GM21423 (cell line): ENCODE data around the gene RAB19.
"Not testable (repeated sequence)": the region's sequence is repeated elsewhere in the genome, so short reads cannot be mapped to it uniquely, and the experiment has no call there.

Source experiments
- ATAC-seq: cut with Tn5 transposase; IDR thresholded peaks from one replicate; pipeline ENCODE4 v1.9.1; 2021; ENCODE audit warnings: mild to moderate bottlenecking, moderate library complexity; ENCODE audit not compliant: unreplicated experiment

The RAB19 gene

DNA sequence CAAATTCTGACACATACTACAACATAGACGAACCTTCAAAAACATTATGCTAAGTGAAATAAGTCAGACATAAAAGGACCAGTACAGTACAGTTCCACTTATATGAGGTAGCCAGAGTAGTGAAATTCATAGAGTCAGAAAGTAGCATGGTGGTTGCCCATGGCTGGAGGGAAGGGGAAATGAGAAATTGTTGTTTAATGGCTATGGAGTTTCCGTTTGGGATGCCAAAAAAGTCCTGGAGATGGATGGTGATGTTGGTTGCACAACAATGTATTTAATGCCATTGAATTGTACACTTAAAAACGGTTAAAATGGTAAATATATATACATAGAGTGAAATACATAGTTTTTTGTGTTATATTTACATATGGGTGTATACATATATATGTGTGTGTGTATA is 3.5 kb upstream of the RAB19 start:
- ATAC-seq = no peak

- no peak for ATAC-seq
These were observed 1.6 kb upstream of the RAB19 start for GRCh38 chr7:140402178-140402835.

GRCh38 chr7:140404565-140405065 is 757 bp downstream of the RAB19 start:
- no peak for ATAC-seq

- no peak for ATAC-seq
These were observed 11.5 kb downstream of the RAB19 start for GRCh38 chr7:140415361-140415760.

GRCh38 chr7:140415816-140416215 is 12.0 kb downstream of the RAB19 start:
- ATAC-seq = not testable (repeated sequence)

DNA sequence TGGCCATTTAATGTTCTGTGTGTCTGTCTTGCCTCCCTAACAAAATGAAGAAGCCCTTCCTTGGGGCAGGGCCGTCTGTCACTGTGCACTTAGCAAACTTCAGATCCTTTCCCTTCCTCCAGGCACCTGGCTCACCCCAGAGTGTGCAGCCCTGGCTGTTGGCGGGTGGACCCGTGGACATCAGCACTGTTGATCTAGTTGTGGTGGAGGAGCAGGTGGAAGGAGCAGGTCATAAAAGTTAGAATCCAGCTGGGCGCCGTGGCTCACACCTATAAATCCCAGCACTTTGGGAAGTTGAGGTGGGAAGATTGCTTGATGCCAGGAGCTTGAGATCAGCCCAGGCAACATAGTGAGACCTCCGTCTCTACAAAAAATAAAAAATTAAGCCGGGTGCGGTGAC is 12.7 kb downstream of the RAB19 start:
- no peak for ATAC-seq

DNA sequence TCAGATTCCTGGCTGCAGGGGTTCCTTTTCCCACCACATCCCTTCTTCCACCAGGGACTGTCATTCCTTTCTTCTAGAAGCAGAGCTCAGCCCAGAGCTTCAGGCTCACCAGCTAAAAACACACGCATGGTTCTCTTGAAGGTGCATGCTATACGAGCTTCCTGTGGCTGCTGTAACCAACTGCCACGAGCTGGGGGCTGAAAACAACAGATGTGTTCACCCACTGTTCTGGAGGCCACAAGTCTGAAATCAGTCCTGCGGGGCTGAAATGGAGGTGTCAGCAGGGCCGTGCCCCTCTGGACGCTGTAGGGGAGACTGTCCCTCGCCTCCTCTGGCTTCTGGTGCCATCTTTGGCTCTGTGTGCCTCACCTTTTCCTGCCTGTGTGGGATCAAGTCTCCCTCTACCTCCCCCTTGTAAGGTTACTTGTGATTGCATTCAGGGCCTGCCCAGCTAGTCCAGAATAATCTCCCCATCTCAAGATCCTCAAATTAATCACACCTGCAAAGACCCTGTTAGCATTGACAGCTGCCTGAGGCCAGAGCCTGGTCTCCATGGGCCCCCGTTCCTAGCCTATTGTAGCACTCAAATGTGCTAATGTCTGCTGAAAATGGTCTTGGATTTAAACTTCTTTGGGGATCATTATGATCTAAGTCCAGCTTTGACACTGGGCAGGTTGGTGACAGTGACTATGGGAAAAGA is 13.7 kb downstream of the RAB19 start:
- ATAC-seq = no peak

- ATAC-seq = not testable (repeated sequence)
These were observed 14.3 kb downstream of the RAB19 start for GRCh38 chr7:140418156-140418472.

DNA sequence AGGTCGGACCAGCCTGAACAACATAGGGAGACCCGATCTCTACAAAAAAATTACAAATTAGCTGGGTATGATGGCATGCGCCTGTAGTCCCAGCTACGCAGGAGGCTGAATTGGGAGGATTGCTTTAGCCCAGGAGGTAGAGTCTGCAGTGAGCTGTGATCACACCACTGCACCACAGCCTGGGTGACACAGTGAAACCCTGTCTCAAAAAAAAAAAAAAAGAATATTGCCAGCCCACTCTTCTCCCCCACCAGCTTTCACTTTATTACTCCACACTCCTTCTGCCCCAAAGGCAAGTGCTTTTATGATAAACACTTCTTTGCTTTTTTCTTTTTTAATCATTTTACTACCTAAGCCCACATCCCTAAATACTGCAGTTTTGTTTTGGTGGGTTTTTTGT is 14.8 kb downstream of the RAB19 start:
- no peak for ATAC-seq

GRCh38 chr7:140421521-140421920 is 17.7 kb downstream of the RAB19 start:
- ATAC-seq = no peak

DNA sequence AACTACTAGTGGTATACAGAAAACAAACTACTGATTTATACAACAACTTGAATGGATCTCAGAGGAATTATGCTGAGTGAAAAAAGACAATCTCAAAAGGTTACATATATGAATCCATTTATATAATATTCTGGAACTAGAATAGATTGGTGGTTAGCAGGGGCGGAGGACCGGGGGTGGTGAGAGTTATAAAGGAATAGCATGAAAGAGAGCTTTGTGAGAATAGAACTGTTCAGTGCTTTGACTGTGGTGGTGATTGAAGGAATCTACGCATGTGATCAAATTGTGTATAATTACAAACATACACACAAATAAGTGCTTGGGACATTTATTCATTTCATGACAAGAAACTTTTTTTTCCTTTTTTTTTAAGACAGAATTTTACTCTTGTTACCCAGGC is 19.6 kb downstream of the RAB19 start:
- ATAC-seq = no peak

GRCh38 chr7:140425718-140426117 is 21.9 kb downstream of the RAB19 start:
- no peak for ATAC-seq

DNA sequence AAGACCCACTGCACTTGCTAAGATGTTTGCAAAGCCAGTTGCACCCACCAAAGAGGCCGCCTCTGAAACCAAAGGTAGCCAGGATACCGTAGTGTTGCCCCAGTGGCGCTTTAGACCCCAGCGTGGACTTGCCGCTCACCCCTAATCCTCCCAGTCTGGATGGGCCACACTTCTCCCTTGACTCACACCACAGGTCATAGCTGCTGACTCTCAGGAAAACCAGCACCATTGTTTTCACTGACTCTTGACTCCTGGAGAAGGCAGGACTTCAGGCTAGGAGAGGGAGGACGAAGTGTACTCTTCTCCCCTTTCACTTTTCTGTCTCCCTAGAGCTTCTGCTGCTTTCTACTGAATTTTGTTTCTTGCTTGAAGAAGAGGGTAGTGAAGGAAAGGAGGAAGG is 22.3 kb downstream of the RAB19 start:
- no peak for ATAC-seq

DNA sequence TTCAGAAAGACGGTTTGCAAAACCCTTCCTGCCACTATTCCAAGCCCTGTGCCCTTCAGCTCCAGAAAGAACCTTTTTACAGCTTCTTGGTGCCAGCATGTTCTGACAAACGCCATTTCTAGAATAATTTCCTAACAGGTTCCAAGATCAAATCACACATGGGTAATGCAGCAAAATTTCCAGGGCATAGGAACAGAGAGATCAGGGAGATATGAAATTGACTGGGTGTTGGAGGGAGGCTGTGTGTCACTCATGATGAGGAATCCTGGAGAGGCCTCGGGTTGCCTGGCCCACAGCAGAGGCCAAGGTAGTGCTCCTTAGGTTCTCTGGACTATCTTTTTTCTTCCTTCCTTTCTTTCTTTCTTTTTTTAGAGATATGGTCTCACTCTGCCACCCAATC is 29.5 kb downstream of the RAB19 start:
- ATAC-seq = no peak

GRCh38 chr7:140435252-140435895 is 31.5 kb downstream of the RAB19 start:
- ATAC-seq = no peak

DNA sequence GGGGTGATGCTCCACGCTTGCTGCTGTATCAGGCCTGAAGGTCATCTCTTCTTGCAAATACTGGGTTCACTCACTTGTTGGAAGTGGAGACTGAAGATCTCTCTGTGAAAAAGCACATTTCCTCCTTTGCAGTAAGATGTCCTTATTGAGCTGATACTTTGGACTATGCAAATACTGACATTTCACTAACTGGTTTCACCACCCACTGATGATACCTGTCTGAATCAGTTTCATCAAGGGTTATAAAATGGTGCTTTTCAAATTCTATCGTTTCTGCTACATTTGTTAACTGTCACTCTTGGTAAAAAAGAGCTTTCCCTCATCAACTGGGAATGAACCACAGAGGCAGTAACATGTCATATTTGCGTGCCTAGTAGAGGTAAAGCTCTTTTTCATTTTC is 35.5 kb downstream of the RAB19 start:
- ATAC-seq = no peak

GRCh38 chr7:140440593-140440992 is 36.7 kb downstream of the RAB19 start:
- no peak for ATAC-seq

DNA sequence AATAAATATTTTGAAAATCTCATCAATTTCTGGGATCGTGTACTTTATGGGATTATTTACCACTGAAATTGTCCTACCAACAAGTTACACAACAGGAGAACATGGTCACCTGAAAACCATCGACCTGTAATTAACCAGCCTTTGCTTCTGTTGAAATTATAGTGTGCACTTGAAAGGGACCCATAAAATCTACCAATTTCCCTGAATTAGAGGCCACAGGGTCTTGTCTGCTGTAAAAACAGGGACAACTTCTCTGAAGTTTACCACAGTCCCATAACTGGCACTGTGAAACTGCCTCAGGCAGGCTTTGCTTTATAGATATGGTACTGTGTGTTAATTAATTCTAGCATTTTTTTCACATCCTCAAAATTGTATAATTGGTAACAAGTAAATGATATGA is 37.7 kb downstream of the RAB19 start:
- no peak for ATAC-seq

DNA sequence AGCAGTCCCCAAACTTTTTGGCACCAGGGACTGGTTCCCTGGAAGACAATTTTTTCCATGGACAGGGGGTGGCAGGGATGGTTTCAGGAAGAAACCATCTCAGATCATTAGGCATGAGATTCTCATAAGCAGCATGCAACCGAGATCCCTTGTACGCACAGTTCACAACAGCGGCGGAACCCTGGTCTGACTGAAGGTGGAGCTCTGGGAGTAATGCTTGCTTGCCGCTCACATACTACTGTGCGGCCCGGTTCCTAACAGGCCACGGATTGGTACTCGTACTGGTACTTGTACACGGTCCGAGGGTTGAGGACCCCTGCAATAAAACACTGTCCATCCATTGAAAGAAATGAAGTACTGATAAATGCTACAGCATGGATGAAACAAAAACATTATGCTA is 42.6 kb downstream of the RAB19 start:
- ATAC-seq = no peak

DNA sequence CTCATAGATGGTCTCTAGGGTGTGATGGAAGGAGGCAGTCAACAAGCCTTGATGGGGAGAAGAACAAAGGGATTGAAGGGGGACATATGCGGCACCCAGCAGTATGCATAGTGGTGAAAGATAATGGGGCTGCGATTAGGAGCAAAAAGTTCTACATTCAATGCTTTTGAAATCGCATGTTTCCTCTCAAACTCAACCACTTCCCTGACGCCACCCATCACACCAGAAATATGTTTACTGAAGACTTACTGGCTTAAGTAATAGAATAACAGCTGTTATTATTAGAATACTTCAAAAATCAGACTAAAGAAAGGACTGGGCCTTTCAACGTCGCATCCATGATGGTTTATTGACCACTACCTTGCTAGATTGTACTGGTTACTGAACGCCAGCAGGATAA is 44.0 kb downstream of the RAB19 start:
- ATAC-seq = no peak

GRCh38 chr7:140448781-140449480 is 45.1 kb downstream of the RAB19 start:
- ATAC-seq = no peak

- ATAC-seq = no peak
These were observed 47.9 kb downstream of the RAB19 start for GRCh38 chr7:140451716-140452115.
